Liver (tissue), 9 donors: ENCODE results near the gene APCS. TPM values are rescaled to one million over a fixed set of nuclear protein-coding genes. Genes with fewer than 3 reads are reported as not detected.

Experiments
- DNase-seq: peaks from one replicate; pipeline ENCODE4 v3.0.0-alpha.2; 2017; ENCODE audit warnings: low spot score
- H3K27ac ChIP-seq, 2 donors: one replicate each; pipeline ENCODE4 v1.7.0; 2013; ENCODE audit warnings: inconsistent platforms in 2 of 2, low read length in 2 of 2, control low read depth in 1 of 2, low read depth in 1 of 2, mild to moderate bottlenecking in 1 of 2
- H3K27me3 ChIP-seq, 4 donors: one replicate each; pipeline versions ENCODE4 v1.6.1 to v1.7.0; 2013; ENCODE audit warnings: low read length in 3 of 4, inconsistent platforms in 1 of 4, mild to moderate bottlenecking in 1 of 4, moderate library complexity in 1 of 4; ENCODE audit not compliant: control insufficient read depth in 4 of 4, insufficient read depth in 4 of 4
- H3K36me3 ChIP-seq, 4 donors: one replicate each; pipeline versions ENCODE4 v1.6.1 to v1.7.0; 2013; ENCODE audit warnings: low read length in 3 of 4, mild to moderate bottlenecking in 3 of 4, low read depth in 1 of 4, moderate library complexity in 1 of 4; ENCODE audit not compliant: control insufficient read depth in 4 of 4, insufficient read depth in 3 of 4
- H3K4me1 ChIP-seq, 4 donors: one replicate each; pipeline versions ENCODE4 v1.6.1 to v1.7.0; 2013; ENCODE audit warnings: low read length in 3 of 4, mild to moderate bottlenecking in 3 of 4, moderate library complexity in 1 of 4; ENCODE audit not compliant: control insufficient read depth in 4 of 4, insufficient read depth in 4 of 4
- H3K4me3 ChIP-seq, 3 donors: one replicate each; pipeline versions ENCODE4 v1.6.1 to v1.7.0; 2013; ENCODE audit warnings: low read length in 3 of 3, control low read depth in 1 of 3, low read depth in 1 of 3, mild to moderate bottlenecking in 1 of 3
- H3K9ac ChIP-seq, 2 donors: one replicate each; pipeline ENCODE4 v1.7.0; 2013; ENCODE audit warnings: low read length in 2 of 2, mild to moderate bottlenecking in 2 of 2, moderate library complexity in 2 of 2, control low read depth in 1 of 2, low read depth in 1 of 2
- H3K9me3 ChIP-seq, 4 donors: one replicate each; pipeline versions ENCODE4 v1.6.1 to v1.7.0; 2013; ENCODE audit warnings: low read length in 3 of 4; ENCODE audit not compliant: control insufficient read depth in 4 of 4
- ATF3 ChIP-seq: IDR thresholded peaks from 2 replicates; pipeline ENCODE4 v1.6.1; 2016; ENCODE audit warnings: antibody characterized with exemption
- EGR1 ChIP-seq, 2 donors: IDR thresholded peaks; 2 replicates each; pipeline ENCODE4 v1.6.1; 2016 to 2018; ENCODE audit warnings: antibody characterized with exemption in 2 of 2, low read depth in 2 of 2
- FOXA1 ChIP-seq: IDR thresholded peaks from 2 replicates; pipeline ENCODE4 v1.6.1; 2016; ENCODE audit warnings: antibody characterized with exemption
- FOXA2 ChIP-seq: IDR thresholded peaks from 2 replicates; pipeline ENCODE4 v1.6.1; 2016; ENCODE audit warnings: antibody characterized with exemption
- GABPA ChIP-seq, 2 donors: IDR thresholded peaks in 1 of 2; conservative IDR thresholded peaks in 1 of 2; 2 replicates each; pipeline ENCODE4 v1.6.1; 2016; ENCODE audit warnings: antibody characterized with exemption in 2 of 2, mild to moderate bottlenecking in 1 of 2, moderate library complexity in 1 of 2
- HNF4A ChIP-seq, 2 donors: conservative IDR thresholded peaks; 2 replicates each; pipeline ENCODE4 v1.6.1; 2016; ENCODE audit warnings: antibody characterized with exemption in 2 of 2, mild to moderate bottlenecking in 2 of 2
- HNF4G ChIP-seq: IDR thresholded peaks from 2 replicates; pipeline ENCODE4 v1.6.1; 2016; ENCODE audit warnings: antibody characterized with exemption
- JUND ChIP-seq, 2 donors: IDR thresholded peaks; 2 replicates each; pipeline ENCODE4 v1.6.1; 2016; ENCODE audit warnings: antibody characterized with exemption in 2 of 2
- MAX ChIP-seq: IDR thresholded peaks from 2 replicates; pipeline ENCODE4 v1.6.1; 2016; ENCODE audit warnings: antibody characterized with exemption
- NR2F2 ChIP-seq: IDR thresholded peaks from 2 replicates; pipeline ENCODE4 v1.6.1; 2016; ENCODE audit warnings: antibody characterized with exemption
- RAD21 ChIP-seq, 2 donors: IDR thresholded peaks; 2 replicates each; pipeline ENCODE4 v1.6.1; 2016; ENCODE audit warnings: antibody characterized with exemption in 2 of 2, mild to moderate bottlenecking in 2 of 2
- REST ChIP-seq: IDR thresholded peaks from 2 replicates; pipeline ENCODE4 v1.6.1; 2016; ENCODE audit warnings: antibody characterized with exemption, mild to moderate bottlenecking
- RXRA ChIP-seq, 2 donors: IDR thresholded peaks; 2 replicates each; pipeline ENCODE4 v1.6.1; 2017 to 2018; ENCODE audit warnings: antibody characterized with exemption in 2 of 2, mild to moderate bottlenecking in 1 of 2
- SP1 ChIP-seq: IDR thresholded peaks from 2 replicates; pipeline ENCODE4 v1.6.1; 2018; ENCODE audit warnings: antibody characterized with exemption, mild to moderate bottlenecking
- TAF1 ChIP-seq: conservative IDR thresholded peaks from 2 replicates; pipeline ENCODE4 v1.6.1; 2016; ENCODE audit warnings: antibody characterized with exemption, mild to moderate bottlenecking
- YY1 ChIP-seq: IDR thresholded peaks from 2 replicates; pipeline ENCODE4 v1.6.1; 2016; ENCODE audit warnings: antibody characterized with exemption, mild to moderate bottlenecking
- ZBTB33 ChIP-seq: IDR thresholded peaks from 2 replicates; pipeline ENCODE4 v1.6.1; 2016; ENCODE audit warnings: antibody characterized with exemption
- WGBS: extraction: QIAGEN DNeasy Blood & Tissue Kit; methylation state at CpG from one replicate; pipeline ENCODE4 v1.1.7; 2013; 5-methylcytosine and 5-hydroxymethylcytosine counted together
- polyA plus RNA-seq, 2 donors: library from polyadenylated mRNA; stranded (reverse) in 1 of 2; unstranded in 1 of 2; fragments of 200-250 nt in 1 of 2; fragments of >200 nt in 1 of 2; fragmentation: Nextera tagmentation in 1 of 2; extraction: Ambion mirVana in 1 of 2; gene quantifications; one replicate each; pipeline versions ENCODE4 v1.2.1 to v1.2.3, GENCODE V29; 2013 to 2015
- total RNA-seq, 2 donors: library from RNA; depleted of rRNA; stranded (reverse); fragments of >200 nt; gene quantifications; one replicate each; pipeline ENCODE4 v1.2.3, GENCODE V29; 2014
- donor health status: healthy.
- donor health status: healthy.
- donor health status: healthy.
- donor health status: healthy.
- donor health status: healthy.

APCS gene
- total and polyA plus RNA-seq, 4 donors = 162 to 5,859 (median 1,877) TPM

GRCh38 chr1:159594625-159595405 lies 7.2 kb downstream of the APCS start:
- Histone ChIP-seq H3K27me3 (no peaks in the 10 kb centered on the region), H3K9ac (no peak overlapping the region), H3K4me3 (no peak overlapping the region), H3K9me3 (no peaks in the 10 kb centered on the region), H3K4me1 (peaks cover 0 to 1% (median 0%) of the 10 kb centered on the region in 4 donors), H3K27ac (peak overlapping the region; percentile 6 to 9), H3K36me3 (peaks cover 0 to 11% (median 10%) of the 10 kb centered on the region in 4 donors)
- 58% methylated on average over 6 of the region's 6 CpGs for WGBS
- DNase-seq = no peak
- peak; percentile 7 for TF ChIP-seq ZBTB33
- TF ChIP-seq HNF4G = no peak
- no peak for TF ChIP-seq TAF1
- TF ChIP-seq HNF4A (conservative IDR thresholded peaks at IDR 0.05) = no peak
- no peak for TF ChIP-seq FOXA1
- no peak for TF ChIP-seq EGR1 (IDR thresholded peaks at IDR 0.05; ENCODE audit: low read depth in 2 of 2)

- Histone ChIP-seq H3K4me3 (no peak overlapping the region), H3K27me3 (no peaks in the 10 kb centered on the region), H3K9me3 (no peaks in the 10 kb centered on the region), H3K36me3 (peaks cover 0 to 5% (median 2%) of the 10 kb centered on the region in 4 donors), H3K27ac (peak overlapping the region; percentile 43 to 55), H3K9ac (no peak overlapping the region), H3K4me1 (no peaks in the 10 kb centered on the region)
- TF ChIP-seq FOXA1 (no peak), SP1 (no peak), RAD21 (IDR thresholded peaks at IDR 0.05) (no peak), HNF4G (no peak), EGR1 (IDR thresholded peaks at IDR 0.05; ENCODE audit: low read depth in 2 of 2) (no peak), REST (no peak), NR2F2 (no peak), RXRA (IDR thresholded peaks at IDR 0.05) (no peak), FOXA2 (no peak), GABPA (IDR thresholded peaks at IDR 0.05 in 1 of 2, conservative IDR thresholded peaks at IDR 0.05 in 1 of 2) (no peak), MAX (no peak), ATF3 (no peak), TAF1 (no peak), ZBTB33 (no peak), JUND (IDR thresholded peaks at IDR 0.05) (no peak), YY1 (no peak)
- DNase-seq = no peak
- 50% methylated on average over 4 of the region's 4 CpGs for WGBS
These were observed 10.6 kb downstream of the APCS start for GRCh38 chr1:159598196-159598595.
